Neural progenitor cell (in vitro differentiated cells): ENCODE measurements around the gene TNFRSF13B.

Experiments used
- EZH2 ChIP-seq: fragments of 200-600 bp; sonication (generic); IDR thresholded peaks from 2 replicates; pipeline ENCODE4 v1.6.1; 2017; ENCODE audit warnings: antibody characterized with exemption, mild to moderate bottlenecking, moderate library complexity
- EZH2phosphoT487 ChIP-seq: fragments of 200-600 bp; sonication (generic); IDR thresholded peaks from 2 replicates; pipeline ENCODE4 v1.6.1; 2017; ENCODE audit warnings: antibody characterized with exemption
- TF ChIP-seq, protein P1 (sequence below): fragments of 200-600 bp; sonication (generic); IDR thresholded peaks from 2 replicates; pipeline ENCODE4 v1.5.1; 2017; ENCODE audit warnings: antibody characterized with exemption, mild to moderate bottlenecking

- TF ChIP-seq, protein P1, sequence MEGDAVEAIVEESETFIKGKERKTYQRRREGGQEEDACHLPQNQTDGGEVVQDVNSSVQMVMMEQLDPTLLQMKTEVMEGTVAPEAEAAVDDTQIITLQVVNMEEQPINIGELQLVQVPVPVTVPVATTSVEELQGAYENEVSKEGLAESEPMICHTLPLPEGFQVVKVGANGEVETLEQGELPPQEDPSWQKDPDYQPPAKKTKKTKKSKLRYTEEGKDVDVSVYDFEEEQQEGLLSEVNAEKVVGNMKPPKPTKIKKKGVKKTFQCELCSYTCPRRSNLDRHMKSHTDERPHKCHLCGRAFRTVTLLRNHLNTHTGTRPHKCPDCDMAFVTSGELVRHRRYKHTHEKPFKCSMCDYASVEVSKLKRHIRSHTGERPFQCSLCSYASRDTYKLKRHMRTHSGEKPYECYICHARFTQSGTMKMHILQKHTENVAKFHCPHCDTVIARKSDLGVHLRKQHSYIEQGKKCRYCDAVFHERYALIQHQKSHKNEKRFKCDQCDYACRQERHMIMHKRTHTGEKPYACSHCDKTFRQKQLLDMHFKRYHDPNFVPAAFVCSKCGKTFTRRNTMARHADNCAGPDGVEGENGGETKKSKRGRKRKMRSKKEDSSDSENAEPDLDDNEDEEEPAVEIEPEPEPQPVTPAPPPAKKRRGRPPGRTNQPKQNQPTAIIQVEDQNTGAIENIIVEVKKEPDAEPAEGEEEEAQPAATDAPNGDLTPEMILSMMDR: no peak
- no peak for TF ChIP-seq EZH2
- TF ChIP-seq EZH2phosphoT487: no peak
These were observed 40.4 kb downstream of the TNFRSF13B start for GRCh38 chr17:16931318-16932060.
